Neural progenitor cell (in vitro differentiated cells): ENCODE measurements around the gene CCNY.

ENCODE experiments used
- EZH2 ChIP-seq: fragments of 200-600 bp; sonication (generic); IDR thresholded peaks from 2 replicates; pipeline ENCODE4 v1.6.1; 2017; ENCODE audit warnings: antibody characterized with exemption, mild to moderate bottlenecking, moderate library complexity
- TF ChIP-seq, protein P1 (sequence below): fragments of 200-600 bp; sonication (generic); IDR thresholded peaks from 2 replicates; pipeline ENCODE4 v1.5.1; 2017; ENCODE audit warnings: antibody characterized with exemption, mild to moderate bottlenecking

DNA sequence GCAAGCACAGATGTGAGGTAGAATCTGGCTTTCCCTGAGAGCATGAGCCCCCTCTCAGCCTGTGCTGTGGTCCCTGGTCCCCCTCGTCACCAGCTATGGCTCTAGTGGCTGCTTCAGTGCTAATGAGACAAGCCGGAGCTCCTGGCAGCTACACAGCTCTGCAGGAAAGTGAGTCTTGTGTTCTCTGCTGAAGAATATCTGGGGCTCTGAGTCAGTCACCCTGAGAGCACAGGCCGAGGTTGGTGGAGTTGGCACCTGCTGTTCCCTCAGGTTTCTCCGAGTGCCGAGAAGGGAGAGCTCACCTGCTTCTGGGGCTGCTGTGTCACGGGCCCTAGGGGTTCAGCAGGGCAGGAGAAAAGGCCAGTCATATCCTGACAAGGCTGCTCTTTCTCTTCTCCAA lies 231.6 kb downstream of the CCNY start:
- TF ChIP-seq, protein P1, sequence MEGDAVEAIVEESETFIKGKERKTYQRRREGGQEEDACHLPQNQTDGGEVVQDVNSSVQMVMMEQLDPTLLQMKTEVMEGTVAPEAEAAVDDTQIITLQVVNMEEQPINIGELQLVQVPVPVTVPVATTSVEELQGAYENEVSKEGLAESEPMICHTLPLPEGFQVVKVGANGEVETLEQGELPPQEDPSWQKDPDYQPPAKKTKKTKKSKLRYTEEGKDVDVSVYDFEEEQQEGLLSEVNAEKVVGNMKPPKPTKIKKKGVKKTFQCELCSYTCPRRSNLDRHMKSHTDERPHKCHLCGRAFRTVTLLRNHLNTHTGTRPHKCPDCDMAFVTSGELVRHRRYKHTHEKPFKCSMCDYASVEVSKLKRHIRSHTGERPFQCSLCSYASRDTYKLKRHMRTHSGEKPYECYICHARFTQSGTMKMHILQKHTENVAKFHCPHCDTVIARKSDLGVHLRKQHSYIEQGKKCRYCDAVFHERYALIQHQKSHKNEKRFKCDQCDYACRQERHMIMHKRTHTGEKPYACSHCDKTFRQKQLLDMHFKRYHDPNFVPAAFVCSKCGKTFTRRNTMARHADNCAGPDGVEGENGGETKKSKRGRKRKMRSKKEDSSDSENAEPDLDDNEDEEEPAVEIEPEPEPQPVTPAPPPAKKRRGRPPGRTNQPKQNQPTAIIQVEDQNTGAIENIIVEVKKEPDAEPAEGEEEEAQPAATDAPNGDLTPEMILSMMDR, result no peak
- TF ChIP-seq EZH2, result no peak
